H7 (cell line): ENCODE results near the gene PCYT1A. TPM values are rescaled to one million over a fixed set of nuclear protein-coding genes. Genes with fewer than 3 reads are reported as not detected.
"Not testable (repeated sequence)": the region's sequence is repeated elsewhere in the genome, so short reads cannot be mapped to it uniquely, and the experiment has no call there.

Experiments
- DNase-seq: peaks from one replicate; pipeline ENCODE4 v3.0.0; 2012
- H3K27me3 ChIP-seq: 2 replicates; pipeline ENCODE4 v1.6.0; 2011; ENCODE audit warnings: mild to moderate bottlenecking, low read length; ENCODE audit not compliant: control insufficient read depth, insufficient read depth
- H3K36me3 ChIP-seq: replicated peaks from 2 replicates; pipeline ENCODE4 v1.5.1; 2011; ENCODE audit warnings: low read length; ENCODE audit not compliant: control insufficient read depth, insufficient read depth
- H3K4me3 ChIP-seq: 2 replicates; pipeline ENCODE4 v1.5.1; 2011; ENCODE audit warnings: low read depth, mild to moderate bottlenecking, control low read depth, low read length, moderate library complexity; ENCODE audit not compliant: insufficient read depth
- total RNA-seq: library from RNA; depleted of rRNA; stranded (reverse); fragments of >200 nt; shearing (Covaris generic); gene quantifications from 2 replicates; pipeline ENCODE4 v1.2.3, GENCODE V29; 2014; rRNA removed

PCYT1A gene
- total RNA-seq, 1 experiment from 2014 or later, result 38.0 TPM

- Histone ChIP-seq H3K4me3 (no peak overlapping the region), H3K36me3 (no peaks in the 10 kb centered on the region), H3K27me3 (no peaks in the 10 kb centered on the region)
- DNase-seq, result peak; percentile 30
These were observed 97.8 kb downstream of the PCYT1A start for GRCh38 chr3:196189566-196190347.

GRCh38 chr3:196186651-196187573, 100.6 kb downstream of the PCYT1A start:
- H3K4me3 ChIP-seq, result no peak overlapping the region
- DNase-seq, result peak; percentile 89
- H3K27me3 ChIP-seq, result no peaks in the 10 kb centered on the region
- no peaks in the 10 kb centered on the region for H3K36me3 ChIP-seq

- Histone ChIP-seq H3K27me3 (no peaks in the 10 kb centered on the region), H3K4me3 (no peak overlapping the region), H3K36me3 (no peaks in the 10 kb centered on the region)
- DNase-seq, result peak; percentile 33
These were observed 102.6 kb downstream of the PCYT1A start for GRCh38 chr3:196184881-196185280.

GRCh38 chr3:196184169-196184432, 103.4 kb downstream of the PCYT1A start:
- DNase-seq, H3K36me3 ChIP-seq, H3K27me3 ChIP-seq, H3K4me3 ChIP-seq: not testable (repeated sequence)

GRCh38 chr3:196181127-196181546, 106.4 kb downstream of the PCYT1A start:
- peak; percentile 39 for DNase-seq
- no peaks in the 10 kb centered on the region for H3K27me3 ChIP-seq
- no peak overlapping the region for H3K4me3 ChIP-seq
- no peaks in the 10 kb centered on the region for H3K36me3 ChIP-seq

GRCh38 chr3:196180346-196180745, 107.2 kb downstream of the PCYT1A start:
- no peak overlapping the region for H3K4me3 ChIP-seq
- no peaks in the 10 kb centered on the region for H3K36me3 ChIP-seq
- H3K27me3 ChIP-seq, result no peaks in the 10 kb centered on the region
- DNase-seq, result no peak

Other genes starting within 250 kb of the PCYT1A start
- 70.5 and 80.6 TPM in 2 replicates for gene TFRC, start 205.6 kb downstream of the PCYT1A start, total RNA-seq
- 1.8 TPM in 1 of 2 replicates, not detected in the other for gene ZDHHC19, start 76.3 kb downstream of the PCYT1A start, total RNA-seq
- gene SLC51A, start 71.2 kb downstream of the PCYT1A start, total RNA-seq, result 0.24 and 0.30 TPM in 2 replicates
- gene DYNLT2B, start 30.5 kb upstream of the PCYT1A start, total RNA-seq, result 5.8 and 11.3 TPM in 2 replicates
- gene TM4SF19, start 50.7 kb upstream of the PCYT1A start, total RNA-seq, result not detected in 2 replicates
- gene UBXN7, start 144.7 kb upstream of the PCYT1A start, total RNA-seq, result 14.4 and 23.2 TPM in 2 replicates
- gene RNF168, start 216.0 kb upstream of the PCYT1A start, total RNA-seq, result 30.1 and 50.3 TPM in 2 replicates
- gene SMCO1, start 227.6 kb upstream of the PCYT1A start, total RNA-seq, result not detected in 2 replicates